Stomach (tissue), 4 donors: ENCODE data around the gene PSORS1C1.

Source experiments
- CTCF ChIP-seq, 7 experiments: fragments of 450-650 bp in 4 of 7; fragments of 200-600 bp in 3 of 7; sonication (generic) in 3 of 7; IDR thresholded peaks; one replicate each; pipeline ENCODE4 v1.5.1; 2016 to 2019; ENCODE audit warnings: antibody characterized with exemption in 7 of 7, control low read depth in 2 of 7, mild to moderate bottlenecking in 1 of 7
- POLR2A ChIP-seq, 4 donors: fragments of 450-650 bp; IDR thresholded peaks; one replicate each; pipeline ENCODE4 v1.6.1; 2016; ENCODE audit warnings: antibody characterized with exemption in 4 of 4, control low read depth in 2 of 4, mild to moderate bottlenecking in 1 of 4, moderate library complexity in 1 of 4
- POLR2AphosphoS5 ChIP-seq, 3 donors: sonication (generic); formaldehyde crosslinking; IDR thresholded peaks; one replicate each; pipeline ENCODE4 v1.6.1; 2016; ENCODE audit warnings: antibody characterized with exemption in 3 of 3

GRCh38 chr6:31140643-31141042 is 26.0 kb downstream of the PSORS1C1 start:
- TF ChIP-seq POLR2A (IDR thresholded peaks at IDR 0.05) (no peak), CTCF (IDR thresholded peaks at IDR 0.05) (no peak), POLR2AphosphoS5 (IDR thresholded peaks at IDR 0.05) (no peak)
